Measurements from ENCODE around the gene EZR.

GRCh38 chr6:158818581-158819212 is 471 bp downstream of the EZR start:
- TF ChIP-seq CTCF (IDR thresholded peaks at IDR 0.05) (no peak), POLR2A (IDR thresholded peaks at IDR 0.05) (no peak)
